Cardiac muscle cell (in vitro differentiated cells and primary cell): Measurements from ENCODE around the gene ADPRS. TPM values are rescaled to one million over a fixed set of nuclear protein-coding genes. Genes with fewer than 3 reads are reported as not detected.

Experiments
- DNase-seq, 2 donors: peaks; one replicate each; pipeline versions ENCODE4 v3.0.0 to v3.0.0-alpha.2; 2010 to 2017; ENCODE audit warnings: low read depth in 1 of 2, low spot score in 1 of 2
- H3K27ac ChIP-seq: fragments of 200-600 bp; sonication (generic); 2 replicates; pipeline ENCODE4 v1.5.1; 2016
- H3K27me3 ChIP-seq: fragments of 200-600 bp; sonication (generic); 2 replicates; pipeline ENCODE4 v1.6.0; 2016; ENCODE audit warnings: control low read depth
- H3K36me3 ChIP-seq: fragments of 200-600 bp; sonication (generic); 2 replicates; pipeline ENCODE4 v1.5.1; 2016; ENCODE audit warnings: control low read depth
- H3K4me1 ChIP-seq: fragments of 200-600 bp; sonication (generic); 2 replicates; pipeline ENCODE4 v1.8.1; 2017; ENCODE audit warnings: low read depth, mild to moderate bottlenecking, mixed run types
- H3K4me3 ChIP-seq: fragments of 200-600 bp; sonication (generic); 2 replicates; pipeline ENCODE4 v1.5.1; 2016; ENCODE audit warnings: mild to moderate bottlenecking
- H3K9me3 ChIP-seq: fragments of 200-600 bp; sonication (generic); 2 replicates; pipeline ENCODE4 v1.5.1; 2017; ENCODE audit warnings: low read depth, mild to moderate bottlenecking, control low read depth
- polyA plus RNA-seq: library from polyadenylated mRNA; unstranded; fragments of >200 nt; fragmentation: Nextera tagmentation; extraction: Ambion mirVana; gene quantifications from 2 replicates; pipeline ENCODE4 v1.2.1, GENCODE V29; 2016
- total RNA-seq: library from RNA; depleted of rRNA; stranded (reverse); fragments of >200 nt; gene quantifications from 2 replicates; pipeline ENCODE4 v1.2.3, GENCODE V29; 2016
- TF ChIP-seq, protein P1 (sequence below): IDR thresholded peaks from 2 replicates; pipeline ENCODE4 v1.5.1; 2012; ENCODE audit warnings: low read depth, mild to moderate bottlenecking, low read length

The ADPRS gene
- total and polyA plus RNA-seq, 2 experiments from 2014 or later: 59.7 to 68.4 TPM

- H3K27me3 ChIP-seq: no peaks in the 10 kb centered on the region
Measured at GRCh38 chr1:36106269-36106668, 17.6 kb downstream of the ADPRS start.

GRCh38 chr1:36107394-36107793 lies 18.7 kb downstream of the ADPRS start:
- H3K9me3 ChIP-seq: no peaks in the 10 kb centered on the region
- H3K27me3 ChIP-seq: no peaks in the 10 kb centered on the region
- no peaks in the 10 kb centered on the region for H3K4me1 ChIP-seq
- H3K36me3 ChIP-seq: no peaks in the 10 kb centered on the region
- no peak for DNase-seq
- TF ChIP-seq, protein P1, sequence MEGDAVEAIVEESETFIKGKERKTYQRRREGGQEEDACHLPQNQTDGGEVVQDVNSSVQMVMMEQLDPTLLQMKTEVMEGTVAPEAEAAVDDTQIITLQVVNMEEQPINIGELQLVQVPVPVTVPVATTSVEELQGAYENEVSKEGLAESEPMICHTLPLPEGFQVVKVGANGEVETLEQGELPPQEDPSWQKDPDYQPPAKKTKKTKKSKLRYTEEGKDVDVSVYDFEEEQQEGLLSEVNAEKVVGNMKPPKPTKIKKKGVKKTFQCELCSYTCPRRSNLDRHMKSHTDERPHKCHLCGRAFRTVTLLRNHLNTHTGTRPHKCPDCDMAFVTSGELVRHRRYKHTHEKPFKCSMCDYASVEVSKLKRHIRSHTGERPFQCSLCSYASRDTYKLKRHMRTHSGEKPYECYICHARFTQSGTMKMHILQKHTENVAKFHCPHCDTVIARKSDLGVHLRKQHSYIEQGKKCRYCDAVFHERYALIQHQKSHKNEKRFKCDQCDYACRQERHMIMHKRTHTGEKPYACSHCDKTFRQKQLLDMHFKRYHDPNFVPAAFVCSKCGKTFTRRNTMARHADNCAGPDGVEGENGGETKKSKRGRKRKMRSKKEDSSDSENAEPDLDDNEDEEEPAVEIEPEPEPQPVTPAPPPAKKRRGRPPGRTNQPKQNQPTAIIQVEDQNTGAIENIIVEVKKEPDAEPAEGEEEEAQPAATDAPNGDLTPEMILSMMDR: no peak
- no peak overlapping the region for H3K27ac ChIP-seq
- H3K4me3 ChIP-seq: no peak overlapping the region

More at GRCh38 chr1:36106269-36106668, 17.6 kb downstream of the ADPRS start:
- H3K9me3 ChIP-seq: no peaks in the 10 kb centered on the region
- no peak overlapping the region for H3K27ac ChIP-seq
- TF ChIP-seq, protein P1: no peak
- H3K4me1 ChIP-seq: no peaks in the 10 kb centered on the region
- no peak for DNase-seq
- no peaks in the 10 kb centered on the region for H3K36me3 ChIP-seq
- no peak overlapping the region for H3K4me3 ChIP-seq

- peak in 1 of 2 donors; percentile 21 for DNase-seq
- H3K36me3 ChIP-seq: no peaks in the 10 kb centered on the region
- H3K4me3 ChIP-seq: no peak overlapping the region
- H3K4me1 ChIP-seq: no peaks in the 10 kb centered on the region
- no peaks in the 10 kb centered on the region for H3K27me3 ChIP-seq
- TF ChIP-seq, protein P1: no peak
- H3K9me3 ChIP-seq: no peaks in the 10 kb centered on the region
- no peak overlapping the region for H3K27ac ChIP-seq
Measured at GRCh38 chr1:36108314-36108713, 19.6 kb downstream of the ADPRS start.

DNA sequence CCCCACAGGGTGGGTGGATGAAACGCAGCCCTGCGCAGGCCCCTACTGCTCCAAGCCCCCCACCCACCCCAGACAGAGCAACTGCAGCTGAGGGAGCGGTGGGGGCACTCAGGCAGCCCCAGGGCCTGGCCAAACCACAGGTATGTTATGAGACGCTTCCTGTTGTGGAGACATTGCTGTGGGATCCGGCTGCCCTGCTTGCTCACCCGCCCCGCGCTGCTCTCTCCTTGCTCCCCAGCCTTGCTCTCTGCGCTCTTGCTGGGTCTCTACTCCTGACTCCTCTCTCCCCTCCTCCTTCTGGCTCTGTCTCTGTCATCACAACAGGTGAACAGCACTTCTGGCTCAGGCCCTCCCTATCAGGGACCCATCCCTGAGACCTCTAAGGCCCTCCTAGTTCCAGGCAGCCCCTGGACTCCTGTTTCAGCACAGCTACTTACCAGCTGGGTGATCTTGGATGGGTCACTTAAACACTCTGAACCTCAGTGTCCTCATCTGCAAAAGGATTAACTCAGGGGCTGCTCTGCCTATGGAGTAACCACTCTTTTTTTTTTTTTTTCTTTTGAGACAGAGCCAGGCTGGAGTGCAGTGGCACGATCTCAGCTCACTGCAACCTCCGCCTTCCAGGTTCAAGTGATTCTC lies 20.5 kb downstream of the ADPRS start:
- peak in 1 of 2 donors; percentile 80 for DNase-seq
- Histone ChIP-seq H3K36me3 (no peaks in the 10 kb centered on the region), H3K9me3 (no peaks in the 10 kb centered on the region), H3K27ac (no peak overlapping the region), H3K4me1 (no peaks in the 10 kb centered on the region), H3K27me3 (no peaks in the 10 kb centered on the region), H3K4me3 (no peak overlapping the region)
- TF ChIP-seq, protein P1: no peak

DNA sequence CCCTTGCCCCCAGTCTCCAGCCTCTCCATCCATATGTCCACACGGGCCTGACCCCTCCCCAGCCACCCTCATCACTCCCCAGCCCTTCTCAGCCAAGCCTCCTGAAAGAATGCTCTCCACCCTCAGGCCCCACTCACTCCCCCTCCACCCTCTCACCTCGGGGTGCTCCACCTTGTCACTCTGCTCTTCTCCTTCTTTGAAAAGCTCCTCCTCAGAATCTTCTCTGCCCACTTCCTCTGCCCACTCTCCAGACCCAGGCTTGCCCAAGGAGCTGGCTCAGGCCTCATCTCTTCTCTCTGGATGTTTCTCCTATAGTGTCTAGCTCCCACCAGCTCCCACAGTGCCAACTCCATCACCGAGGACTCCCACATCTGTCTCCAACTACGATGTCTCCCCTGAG lies 22.5 kb downstream of the ADPRS start:
- DNase-seq: no peak

More for the DNA sequence above, 22.5 kb downstream of the ADPRS start:
- Histone ChIP-seq H3K27ac (no peak overlapping the region), H3K4me1 (no peaks in the 10 kb centered on the region), H3K9me3 (no peaks in the 10 kb centered on the region), H3K4me3 (no peak overlapping the region), H3K27me3 (no peaks in the 10 kb centered on the region), H3K36me3 (no peaks in the 10 kb centered on the region)
- TF ChIP-seq, protein P1: no peak
